Myocyte (in vitro differentiated cells): Measurements from ENCODE around the gene KRT79. TPM values are rescaled to one million over a fixed set of nuclear protein-coding genes. Genes with fewer than 3 reads are reported as not detected.

ENCODE experiments used
- DNase-seq: peaks from one replicate; pipeline ENCODE4 v3.0.0-alpha.2; 2012; ENCODE audit warnings: low read depth
- total RNA-seq: library from RNA; depleted of rRNA; stranded (reverse); fragments of >200 nt; gene quantifications from 2 replicates; pipeline ENCODE4 v1.2.3, GENCODE V29; 2014

The KRT79 gene
- total RNA-seq, 1 donor from 2014 or later: not detected

DNA sequence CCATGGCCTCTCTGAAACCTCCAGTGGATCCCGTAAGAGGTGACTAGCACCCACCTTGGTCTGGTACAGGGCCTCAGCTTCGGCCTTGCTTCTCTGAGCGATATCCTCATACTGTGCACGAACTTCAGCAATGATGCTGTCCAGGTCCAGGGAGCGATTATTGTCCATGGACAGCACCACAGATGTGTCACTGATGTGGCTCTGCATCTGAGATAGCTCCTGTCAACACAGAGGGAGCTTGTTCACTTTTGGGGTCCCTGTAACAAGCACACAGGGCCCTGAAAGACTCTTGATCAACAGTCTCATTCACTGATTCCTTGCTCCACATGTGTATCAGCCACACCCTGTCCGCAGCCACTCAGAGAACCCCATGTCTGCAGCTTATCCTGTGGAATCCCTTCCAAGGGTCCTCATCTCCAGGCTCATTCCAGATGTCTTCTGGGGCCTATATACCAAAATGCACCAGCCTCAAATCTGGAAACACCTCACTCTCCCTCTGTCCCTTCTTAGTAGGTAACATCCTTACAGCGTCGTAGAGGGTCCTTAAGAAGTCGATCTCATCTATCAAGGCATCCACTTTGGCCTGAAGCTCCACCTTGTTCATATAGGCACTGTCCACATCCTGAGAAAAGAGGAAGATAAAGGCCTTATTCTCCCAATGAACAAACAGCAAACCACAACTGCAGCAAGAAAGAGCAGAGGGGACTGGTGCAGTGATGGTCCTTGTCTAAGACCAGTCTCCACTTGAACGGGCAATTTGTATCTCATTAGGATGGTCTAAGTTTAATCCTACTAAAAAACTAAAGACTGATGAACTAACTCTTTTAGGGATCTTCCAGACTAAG lies 41.7 kb downstream of the KRT79 start:
- no peak for DNase-seq

- no peak for DNase-seq
Observed at GRCh38 chr12:52791271-52792184, 42.6 kb downstream of the KRT79 start.

GRCh38 chr12:52790427-52791270 lies 43.5 kb downstream of the KRT79 start:
- no peak for DNase-seq

- DNase-seq: no peak
Observed at GRCh38 chr12:52789637-52790426, 44.3 kb downstream of the KRT79 start.

DNA sequence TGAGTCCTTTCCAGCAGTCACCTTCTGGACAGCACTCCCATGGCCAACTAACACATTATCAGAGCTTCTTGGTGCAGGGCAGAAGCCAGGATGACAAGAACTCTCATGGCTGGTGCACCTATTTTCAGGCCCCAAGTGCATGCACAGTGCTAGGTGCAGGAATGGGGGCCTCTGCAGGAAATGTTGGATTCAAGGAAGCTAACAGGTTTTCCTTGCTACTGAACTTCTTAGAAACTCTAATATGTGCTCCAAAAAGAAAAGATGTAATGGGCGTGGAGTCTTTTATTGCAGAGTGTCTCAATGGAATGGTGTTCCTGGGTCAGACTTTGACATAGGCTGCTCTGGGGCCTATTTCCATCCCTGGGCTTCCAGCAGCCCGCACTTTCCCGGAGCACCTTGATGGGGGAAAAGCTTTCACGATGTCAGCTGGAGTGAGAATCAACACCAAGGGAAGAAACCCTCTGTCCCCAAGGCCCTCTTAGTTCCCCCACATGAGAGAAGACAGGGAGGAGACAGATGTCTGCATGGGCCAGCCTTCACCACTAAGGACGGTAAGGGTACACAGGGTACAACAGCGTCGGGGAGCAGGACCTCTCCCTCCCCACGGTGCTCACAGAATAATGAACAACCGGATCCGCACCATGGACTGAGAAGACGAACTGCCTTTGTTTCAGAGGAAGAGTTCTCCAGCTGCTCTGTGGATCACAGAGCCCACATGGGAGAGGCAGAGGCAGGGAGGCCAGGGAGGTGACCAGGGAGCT lies 45.1 kb downstream of the KRT79 start:
- no peak for DNase-seq

DNA sequence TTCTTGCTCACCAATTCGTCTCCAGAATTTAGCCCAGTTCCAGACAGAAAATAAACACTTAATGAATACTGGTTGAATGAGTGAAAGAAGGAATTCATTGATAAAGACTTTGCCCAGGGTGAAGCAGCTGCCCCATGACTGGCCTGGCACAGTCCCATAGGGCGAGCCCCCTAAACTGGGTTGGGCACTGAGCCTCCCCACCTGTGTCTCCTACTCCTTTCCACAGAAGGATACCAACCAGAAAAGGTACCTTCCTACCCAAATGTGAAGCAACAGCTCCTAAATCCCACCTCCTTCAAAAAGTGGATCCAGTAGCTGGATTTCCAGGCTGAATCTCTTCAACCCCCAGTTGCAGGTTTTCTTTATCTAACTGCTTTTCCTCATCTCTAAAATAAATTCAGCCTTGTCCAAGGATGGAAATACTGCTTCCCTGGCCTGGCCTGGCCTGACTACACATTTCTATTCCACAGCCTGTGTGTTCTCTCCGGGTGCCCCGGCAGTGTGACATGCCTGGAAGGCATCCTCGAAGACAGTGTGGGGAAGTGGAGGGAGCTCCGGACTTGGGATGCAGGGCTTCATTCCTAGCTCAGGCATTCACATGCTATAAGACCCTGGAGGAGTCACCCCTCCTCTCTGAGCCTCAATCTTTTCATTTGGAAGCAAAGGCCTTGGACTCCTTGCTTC lies 45.8 kb downstream of the KRT79 start:
- no peak for DNase-seq

- no peak for DNase-seq
Observed at GRCh38 chr12:52787324-52788191, 46.6 kb downstream of the KRT79 start.

DNA sequence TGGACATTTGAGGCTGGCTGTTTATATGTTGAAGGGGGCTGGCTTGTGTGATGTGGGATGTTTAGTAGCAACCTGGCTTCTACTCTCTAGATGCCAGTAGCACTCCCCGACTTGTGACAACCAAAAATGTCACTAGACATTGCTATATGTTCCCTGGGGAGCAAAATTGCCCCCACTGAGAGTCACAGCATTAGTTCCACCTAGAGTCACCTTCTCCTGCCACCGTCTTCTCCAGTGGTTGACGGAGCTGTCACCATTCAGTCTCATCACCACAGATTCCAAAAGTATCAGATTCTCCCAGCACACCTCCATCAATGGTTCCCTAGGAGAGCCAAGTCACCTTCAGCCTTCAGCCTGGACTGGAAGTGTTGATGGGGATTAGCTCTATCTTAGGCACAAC lies 49.2 kb downstream of the KRT79 start:
- no peak for DNase-seq

DNA sequence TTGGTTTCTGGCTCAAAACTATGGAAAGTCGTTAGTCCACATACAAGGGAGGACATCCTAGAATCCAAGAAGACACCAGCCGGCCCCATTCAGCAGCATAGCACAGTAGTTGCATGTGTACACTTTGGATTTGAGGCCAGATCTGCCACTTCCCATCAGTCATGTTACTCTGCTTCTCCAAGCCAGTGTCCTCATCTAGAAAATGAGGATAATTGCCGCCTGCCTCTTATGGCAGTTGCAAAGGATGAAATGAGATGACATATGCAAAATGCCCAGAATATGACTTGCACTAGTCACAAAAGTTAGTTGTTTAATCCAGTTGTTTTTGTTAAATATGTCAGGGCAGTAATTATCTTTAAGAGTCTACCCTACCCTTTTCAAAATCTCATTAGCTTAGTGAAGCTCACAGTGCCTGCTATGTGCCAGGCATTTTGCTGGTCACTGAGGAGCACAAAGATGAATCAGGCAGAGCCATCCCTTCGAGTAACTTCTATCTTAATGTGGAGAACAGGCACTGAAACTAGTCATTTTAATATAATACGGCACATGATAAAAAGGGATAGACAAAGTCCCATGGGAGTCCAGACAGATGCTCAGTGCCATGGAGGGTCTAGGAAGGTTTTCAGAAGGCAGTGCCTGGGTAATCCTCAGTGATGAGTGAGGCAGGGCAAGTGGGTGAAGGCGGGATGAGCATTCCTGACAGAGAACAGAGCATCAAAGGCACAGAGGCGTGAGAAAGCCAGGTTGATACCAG lies 50.4 kb downstream of the KRT79 start:
- DNase-seq: no peak

DNA sequence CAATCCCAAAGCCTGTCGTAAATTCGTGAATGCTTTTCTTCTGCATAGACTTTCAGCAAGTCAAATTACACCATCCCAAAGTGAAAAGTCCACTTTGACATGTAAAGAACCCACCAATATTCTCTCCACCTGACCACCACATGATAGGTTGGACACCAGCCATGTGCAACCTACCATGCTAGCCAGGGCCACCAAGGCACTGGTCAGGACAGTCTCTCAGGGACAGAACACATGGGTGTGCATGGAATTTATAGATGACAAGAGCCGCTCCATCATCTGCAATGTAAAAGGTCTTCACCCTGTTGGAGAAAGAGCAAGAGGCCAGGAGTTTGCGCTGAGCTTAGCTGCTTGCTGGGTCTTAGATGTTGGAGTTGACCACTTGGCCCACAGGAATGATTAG lies 51.6 kb downstream of the KRT79 start:
- no peak for DNase-seq

GRCh38 chr12:52781399-52782082 lies 52.6 kb downstream of the KRT79 start:
- DNase-seq: no peak

DNA sequence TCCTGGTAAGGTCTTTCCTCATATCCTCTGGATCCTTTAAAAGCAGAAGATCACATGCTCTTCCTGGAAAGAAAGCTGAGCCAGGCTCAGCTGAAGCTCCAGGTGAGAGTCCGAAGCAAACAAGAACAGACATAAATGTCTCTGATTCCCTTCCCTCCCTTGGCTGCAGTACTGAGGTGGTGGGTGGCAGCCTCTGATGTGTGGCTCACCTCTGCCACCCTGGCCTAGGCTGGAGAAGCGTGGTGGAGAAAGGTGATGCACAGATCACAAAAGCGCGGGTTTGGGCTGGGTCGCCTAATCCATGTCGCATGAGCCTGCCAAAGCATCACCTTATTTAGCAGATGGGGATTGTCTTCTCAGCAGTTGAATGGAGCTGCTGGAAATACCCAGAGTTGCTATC lies 54.2 kb downstream of the KRT79 start:
- DNase-seq: no peak

DNA sequence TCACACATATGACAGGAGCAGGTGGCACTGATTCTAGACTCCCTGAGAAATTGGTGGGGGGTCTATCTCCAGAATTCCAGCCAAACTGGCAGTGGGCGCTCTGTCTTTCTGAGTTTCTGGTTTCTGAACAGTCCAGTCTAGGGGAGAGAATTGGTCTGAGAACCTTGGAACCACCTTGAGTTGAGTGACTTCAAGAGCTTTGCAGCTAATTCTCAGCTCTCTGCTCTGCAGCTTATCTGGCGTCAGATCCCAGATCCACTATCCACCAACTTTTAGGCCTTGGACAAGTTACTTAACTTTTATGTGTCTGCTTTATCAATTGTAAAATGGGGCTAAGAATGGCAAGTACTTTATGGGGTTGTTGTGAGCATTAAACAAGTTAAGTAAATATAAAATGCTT lies 55.3 kb downstream of the KRT79 start:
- DNase-seq: no peak

GRCh38 chr12:52777566-52777965 lies 56.5 kb downstream of the KRT79 start:
- no peak for DNase-seq

- no peak for DNase-seq
Observed at GRCh38 chr12:52776913-52777395, 57.2 kb downstream of the KRT79 start, which contains the start of gene KRT76. Gene KRT76, minus strand, starts transcription at chr12:52777345. Its CDS starts 54 bp downstream, at chr12:52777291.

- no peak for DNase-seq
Observed at GRCh38 chr12:52776435-52776834, 57.7 kb downstream of the KRT79 start.
